Left cardiac atrium (tissue), 4 donors: ENCODE data around the gene OSM. TPM values are rescaled to one million over a fixed set of nuclear protein-coding genes. Genes with fewer than 3 reads are reported as not detected.

Experiments
- ATAC-seq, 2 donors: fragments of 200-7000 bp; cut with Tn5 transposase; one replicate each; pipeline ENCODE4 v1.9.1; 2020; ENCODE audit warnings: mild to moderate bottlenecking in 2 of 2, moderate library complexity in 2 of 2
- DNase-seq: peaks from one replicate; pipeline ENCODE4 v3.0.0-alpha.2; 2020
- intact Hi-C, 2 donors: fragments of 100-400 bp; cut with DNase I; formaldehyde crosslinking; loops; one replicate each; pipeline versions ENCODE4 v1.14.1 to v1.15.1; 2022 to 2023
- total RNA-seq, 2 donors: library from RNA; stranded (reverse); fragmentation: NEBNext Ultra II Directional; extraction: Animal tissue kit (Norgen Biotek cat#: 25700); gene quantifications; one replicate each; pipeline ENCODE4 v1.2.1, GENCODE V29; 2021
- donor health status: DM: no; HTN: yes; CAD: no.
- donor health status: DM: no; HTN: yes; CAD: no; lungs with severe emphysema.
- donor health status: DM: yes; HTN: yes; CAD: no.
- donor health status: Dilated cardiomyopathy.

Gene OSM
- total RNA-seq, 2 donors from 2014 or later, result 0.56 to 1.4 TPM

DNA sequence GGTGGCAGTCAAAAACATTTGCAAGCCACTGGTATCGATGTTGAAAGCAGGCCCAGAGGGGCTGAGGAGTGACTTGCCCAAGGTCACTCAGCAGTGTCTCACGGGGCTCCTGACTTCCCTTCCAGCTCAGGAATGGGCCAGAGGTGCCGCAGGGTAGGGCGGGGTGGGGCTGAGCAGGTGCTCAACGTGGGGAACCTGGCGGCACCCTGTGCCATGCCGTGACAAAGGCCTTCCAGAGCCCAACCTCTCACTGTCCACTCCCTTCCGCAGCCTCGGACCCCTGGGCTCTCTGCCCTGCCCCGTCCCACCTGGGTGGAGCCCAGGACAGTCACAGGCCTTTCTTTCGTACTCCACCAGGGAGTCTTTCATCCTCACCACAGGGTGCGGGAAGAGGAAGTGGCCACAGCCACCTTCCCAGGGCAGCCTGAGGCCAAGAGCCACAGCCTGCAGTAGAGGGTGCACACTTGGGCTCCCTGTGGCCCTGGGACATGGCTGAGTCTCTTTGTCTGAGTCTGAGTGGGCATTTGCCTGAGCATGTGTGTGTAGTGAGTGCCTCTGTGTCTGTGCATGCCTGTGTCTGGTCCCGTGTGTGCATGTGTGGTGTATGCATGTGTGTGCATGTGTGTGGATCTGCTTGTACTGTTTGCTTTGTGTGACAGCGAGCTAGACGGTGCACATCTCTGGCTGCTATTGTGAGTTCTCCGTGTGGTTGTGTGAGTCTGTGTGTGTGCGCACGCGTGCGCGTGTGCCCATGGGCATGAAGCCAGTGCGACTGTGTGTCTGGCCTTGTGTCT, 14.0 kb downstream of the OSM start:
- no peak for DNase-seq

DNA sequence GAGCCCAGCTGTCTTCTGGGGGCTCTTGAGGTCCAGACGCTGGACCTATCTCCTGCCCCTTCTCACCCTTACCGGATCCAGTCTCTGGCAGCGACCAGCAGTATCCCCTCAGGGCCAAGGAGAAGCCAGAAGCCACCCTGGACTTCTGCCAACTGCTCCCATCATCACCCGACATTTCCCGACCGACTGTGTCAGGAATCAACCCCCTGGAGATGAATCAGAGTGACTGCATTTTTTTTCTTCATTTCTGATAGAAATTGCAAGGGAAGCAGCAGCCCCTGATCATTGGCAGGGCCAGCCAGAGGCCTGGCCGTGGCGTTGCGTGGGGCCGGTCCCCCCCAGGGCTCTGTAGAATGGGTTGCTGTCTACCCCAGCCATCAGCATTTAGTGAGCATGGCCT, 14.9 kb downstream of the OSM start:
- peak; percentile 66 for DNase-seq
- intact Hi-C loops, result no loop called here
- ATAC-seq, result no peak

More for the DNA sequence above, 14.0 kb downstream of the OSM start:
- no peak for ATAC-seq
- intact Hi-C loops, result no loop called here

DNA sequence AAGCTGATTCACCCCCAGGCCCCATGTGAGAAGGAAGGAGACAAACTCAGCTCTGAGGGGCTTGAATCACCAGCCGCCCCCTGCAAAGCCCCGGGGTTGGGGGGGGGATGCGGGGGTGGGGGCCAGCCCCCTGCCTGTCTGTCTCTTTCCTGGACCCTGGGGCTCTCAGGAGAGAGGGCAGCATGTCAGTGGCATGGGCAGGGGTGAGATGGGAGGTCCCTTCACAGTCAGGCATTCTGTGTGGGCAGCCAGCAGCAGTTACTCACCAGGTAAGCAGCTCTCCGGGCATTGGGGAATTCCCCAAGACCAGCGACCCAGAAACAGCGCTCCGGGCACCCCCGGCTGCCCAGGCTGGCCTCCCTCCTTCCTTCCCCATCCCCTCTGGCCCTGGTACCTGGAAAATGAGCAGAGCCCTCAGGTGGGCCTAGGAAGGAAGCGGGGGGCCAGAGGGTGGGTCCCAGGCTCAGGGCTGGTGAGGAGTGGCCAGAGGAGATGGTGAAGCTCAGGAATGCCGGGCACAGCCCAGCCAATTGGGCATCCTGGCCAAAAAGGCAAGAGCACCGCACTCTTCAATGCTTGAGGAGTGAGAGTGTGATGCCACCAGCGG, 15.9 kb downstream of the OSM start:
- ATAC-seq (peak in 1 of 2 donors; percentile 47), DNase-seq (no peak)
- intact Hi-C loops, result no loop called here

DNA sequence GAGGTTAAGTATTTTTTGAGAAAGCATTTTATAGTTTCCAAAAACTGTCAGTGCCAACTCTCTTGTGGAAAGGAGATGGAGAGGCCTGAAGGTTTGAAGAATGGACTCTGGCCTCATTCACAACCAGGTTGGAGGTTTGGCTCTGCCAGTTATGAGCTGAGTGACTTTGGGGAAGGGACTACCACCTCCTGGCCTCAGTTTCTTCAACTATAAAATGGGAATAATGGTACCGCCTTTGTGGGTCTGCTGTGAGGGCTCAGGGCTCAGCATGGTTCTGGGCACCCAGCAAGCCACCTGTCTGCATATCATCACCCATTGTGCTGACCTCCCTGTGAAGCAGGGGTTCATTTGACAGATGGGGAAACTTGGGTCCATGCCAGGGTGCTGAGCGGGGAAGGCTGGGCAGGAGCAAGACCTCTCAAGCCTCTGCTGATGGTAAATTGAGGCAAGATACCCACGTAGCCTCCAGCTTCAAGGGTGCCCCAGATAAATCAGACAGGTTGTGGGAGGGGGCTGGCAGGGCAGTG, 16.5 kb downstream of the OSM start:
- ATAC-seq (no peak), DNase-seq (no peak)
- intact Hi-C loops, result no loop called here

- peak; percentile 85 for DNase-seq
- peak in 1 of 2 donors; percentile 44 for ATAC-seq
- intact Hi-C loops, result no loop called here
These were observed 17.3 kb downstream of the OSM start for GRCh38 chr22:30249049-30250038.

- ATAC-seq (no peak), DNase-seq (no peak)
- intact Hi-C loops, result no loop called here
These were observed 18.2 kb downstream of the OSM start for GRCh38 chr22:30248484-30248883.

DNA sequence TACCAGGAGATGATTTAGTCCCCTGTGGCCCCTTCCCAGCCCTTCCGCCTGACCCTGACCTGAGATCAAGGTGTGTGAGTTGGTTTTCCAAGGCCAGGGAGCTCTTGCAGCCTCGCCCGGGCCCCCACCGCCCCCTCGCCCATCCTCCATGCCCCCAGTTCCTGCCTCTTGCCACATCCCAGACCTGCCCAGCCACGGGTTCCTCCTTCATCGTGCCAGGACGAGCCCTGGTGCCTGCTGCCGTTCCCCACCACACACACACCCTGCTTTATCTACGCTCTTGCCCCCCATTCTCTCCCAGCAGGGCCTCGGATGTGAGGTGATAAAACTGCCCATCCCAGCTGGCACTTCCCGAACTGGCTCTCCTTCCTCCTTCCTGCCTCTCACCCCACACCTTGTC, 18.7 kb downstream of the OSM start:
- DNase-seq, result no peak
- intact Hi-C loops, result loop anchor here in 1 of 2 donors (2.0 kb wide), 1 partner anchor 39 kb away; no protein-coding TSS in a partner anchor
- no peak for ATAC-seq

DNA sequence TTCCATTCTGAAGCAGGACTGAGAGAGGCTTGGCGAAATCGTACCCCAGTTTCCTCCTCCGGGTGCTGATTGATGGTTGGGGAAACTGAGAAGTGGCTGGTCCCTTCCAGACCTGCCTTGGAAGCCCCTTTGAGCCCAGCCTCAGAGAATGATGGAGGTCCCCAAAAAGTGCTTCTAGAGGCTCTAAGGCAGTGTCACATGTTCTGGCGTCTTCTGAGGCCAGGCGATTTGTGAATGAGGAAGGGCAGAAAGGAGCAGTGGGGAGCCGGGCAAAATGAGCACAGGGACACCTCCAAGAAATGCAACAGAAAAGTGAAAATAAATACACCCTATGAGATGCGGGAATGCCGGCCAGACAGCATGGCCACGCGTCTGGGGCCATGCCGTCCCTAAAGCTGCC, 19.1 kb downstream of the OSM start:
- intact Hi-C loops, result loop anchor here in 1 of 2 donors (2.0 kb wide), 1 partner anchor 39 kb away; no protein-coding TSS in a partner anchor

DNA sequence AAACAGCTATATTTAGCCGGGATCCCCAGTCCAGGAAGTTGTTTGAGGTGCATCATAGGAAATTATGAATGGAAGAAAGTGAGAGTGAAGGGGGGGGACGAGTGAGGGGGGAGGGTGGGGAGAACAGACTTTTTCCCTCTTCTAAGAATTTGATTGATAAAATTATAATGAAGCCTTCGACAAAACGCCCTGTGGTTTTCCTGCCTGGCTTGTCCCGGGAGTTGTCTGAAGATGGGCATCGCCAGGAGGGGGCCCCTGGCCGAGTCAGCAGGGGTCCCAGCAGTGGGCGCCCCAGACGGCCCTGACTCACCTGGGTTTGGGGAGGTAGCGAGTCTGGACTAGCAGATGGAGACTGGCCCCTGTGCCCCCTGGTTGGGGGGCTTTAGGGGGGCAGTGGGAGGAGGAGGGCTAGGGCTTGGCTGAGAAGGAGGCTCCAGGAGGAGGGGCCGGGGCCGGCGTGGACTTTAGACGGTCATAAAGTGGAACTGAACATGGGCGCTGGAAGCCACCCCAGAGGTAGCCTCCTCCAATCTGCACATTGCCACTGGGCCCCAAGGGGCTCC, 19.8 kb downstream of the OSM start:
- intact Hi-C loops, result loop anchor here in 1 of 2 donors (2.0 kb wide), 1 partner anchor 38 kb away; no protein-coding TSS in a partner anchor
- DNase-seq, result no peak

More for the DNA sequence above, 19.1 kb downstream of the OSM start:
- no peak for DNase-seq
- no peak for ATAC-seq

DNA sequence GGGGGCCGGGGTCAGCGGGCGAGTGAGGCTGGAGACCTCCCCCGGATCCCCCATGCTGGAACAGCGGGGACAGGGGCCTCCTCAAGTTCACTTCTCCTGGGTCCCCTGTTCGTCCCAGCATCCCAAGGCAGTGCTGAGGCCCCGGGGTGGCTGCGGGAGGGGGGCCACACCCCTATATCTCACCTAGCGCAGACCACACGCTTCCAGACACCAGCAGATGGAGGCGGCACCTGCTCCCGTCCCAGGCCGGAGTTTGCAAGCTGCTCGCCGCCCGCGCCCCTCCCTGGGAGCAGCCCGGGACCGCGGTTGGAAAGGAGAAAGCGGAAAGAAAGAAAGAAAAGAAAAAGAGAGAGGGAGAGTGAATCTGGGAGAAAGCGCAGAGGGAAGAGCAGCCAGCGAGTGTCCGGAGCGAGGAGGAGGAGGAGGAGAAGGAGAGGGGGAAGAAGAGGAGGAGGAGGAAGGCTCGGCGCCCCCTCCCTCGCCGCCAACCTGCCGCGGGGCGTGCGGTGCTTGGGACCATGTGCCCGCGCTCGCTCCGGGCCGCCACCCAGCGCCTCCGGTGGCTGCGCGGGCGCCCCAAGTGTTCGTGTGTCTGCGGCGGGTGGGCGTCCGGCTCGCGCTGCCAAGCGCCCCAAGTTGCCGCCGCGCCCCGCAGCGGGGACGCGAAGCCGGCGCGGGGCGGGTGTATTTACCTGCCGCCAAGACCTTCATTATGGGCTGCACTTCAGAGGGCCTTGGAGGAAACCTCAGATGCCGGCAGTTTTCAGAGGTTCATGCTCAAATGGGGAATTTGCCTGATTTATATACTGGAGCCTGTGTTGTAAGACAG, 20.5 kb downstream of the OSM start, which contains the start of gene LIF:
LIF (minus strand) TSS at position 775 of the 829 bp plus-strand sequence; CDS start at position 711, 64 bp downstream.
- DNase-seq, result no peak
- intact Hi-C loops, result loop anchor here in 1 of 2 donors (2.0 kb wide), 1 partner anchor 37 kb away; no protein-coding TSS in a partner anchor
- peak; percentile 4 to 32 for ATAC-seq

More for the DNA sequence above, 19.8 kb downstream of the OSM start:
- ATAC-seq, result no peak

GRCh38 chr22:30245181-30245984, 21.3 kb downstream of the OSM start:
- DNase-seq, result no peak
- ATAC-seq, result no peak
- intact Hi-C loops, result no loop called here

DNA sequence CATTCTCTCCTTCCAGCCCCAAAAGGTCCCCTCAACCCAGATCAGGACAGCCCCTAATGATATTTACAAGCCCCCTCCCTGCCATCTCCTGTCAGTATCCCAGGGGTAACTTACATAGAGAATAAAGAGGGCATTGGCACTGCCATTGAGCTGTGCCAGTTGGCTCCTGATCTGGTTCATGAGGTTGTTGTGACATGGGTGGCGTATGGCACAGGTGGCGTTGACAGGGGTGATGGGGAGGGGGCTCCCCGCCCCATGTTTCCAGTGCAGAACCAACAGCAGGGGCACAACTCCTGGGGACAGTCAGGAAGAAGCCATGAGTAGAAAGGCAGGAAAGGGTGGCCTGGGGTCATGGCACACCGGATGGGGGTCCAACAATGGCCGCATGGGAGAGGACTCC, 22.0 kb downstream of the OSM start:
- DNase-seq, result no peak
- intact Hi-C loops, result no loop called here

DNA sequence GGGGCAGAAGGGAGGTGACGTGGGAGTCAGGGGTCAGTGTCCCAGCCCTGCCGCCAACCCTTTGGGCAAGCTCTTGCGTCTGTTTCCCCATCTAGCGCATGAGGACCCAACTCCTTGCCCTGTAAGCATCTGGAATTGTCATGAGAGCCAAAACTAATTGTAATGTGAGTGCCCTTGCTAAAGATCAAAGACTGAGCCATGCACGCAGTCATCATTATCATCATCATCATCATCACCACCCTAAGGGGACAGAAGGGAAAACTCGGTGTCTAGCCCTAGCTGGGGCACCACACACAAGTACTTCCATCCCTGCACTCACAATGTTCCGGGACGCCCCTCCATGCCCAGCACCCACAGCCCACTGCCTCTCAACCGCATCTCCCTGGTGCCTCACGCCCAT, 22.6 kb downstream of the OSM start:
- intact Hi-C loops, result no loop called here
- DNase-seq (no peak), ATAC-seq (no peak)

More for the DNA sequence above, 22.0 kb downstream of the OSM start:
- ATAC-seq, result no peak

- DNase-seq (no peak), ATAC-seq (no peak)
- intact Hi-C loops, result no loop called here
These were observed 23.0 kb downstream of the OSM start for GRCh38 chr22:30243661-30244060.

DNA sequence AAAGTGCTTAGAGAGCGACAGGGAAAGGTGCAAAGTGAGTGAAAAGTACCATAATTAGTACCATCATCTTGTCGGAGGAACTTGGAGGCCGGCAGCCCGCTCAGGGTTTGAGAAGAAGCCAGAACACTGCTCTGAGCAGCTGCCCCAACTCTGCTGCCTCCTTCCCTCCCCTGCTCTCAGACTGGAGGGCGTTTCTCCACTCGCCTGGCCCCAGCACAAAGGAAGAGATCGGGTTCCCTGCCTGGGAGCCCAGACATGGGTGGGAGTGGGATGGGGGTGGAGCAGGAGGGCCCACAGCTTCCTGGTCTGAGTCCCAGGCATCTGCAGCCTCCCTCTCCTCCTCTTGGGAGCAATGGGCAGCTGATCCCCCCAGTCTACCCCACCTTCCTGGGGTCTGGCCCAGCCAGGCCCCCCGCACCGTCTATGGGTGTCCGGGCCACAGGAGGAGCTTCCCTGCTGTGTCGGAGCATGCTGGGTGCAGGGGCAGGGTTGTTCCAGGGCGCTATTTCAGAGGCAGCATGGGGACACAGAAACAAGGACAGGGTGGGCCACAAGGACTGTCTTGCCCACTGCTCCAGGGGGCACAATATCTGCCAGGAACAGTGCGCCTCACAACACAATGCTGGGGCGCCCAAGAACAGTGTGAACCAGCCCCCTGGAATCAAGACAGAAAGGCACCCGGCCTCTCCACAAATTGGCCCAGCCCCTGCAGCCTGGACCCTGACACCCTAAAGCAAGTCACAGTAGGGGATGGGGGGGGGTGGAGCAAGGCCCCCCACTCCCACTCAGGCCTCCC, 24.9 kb downstream of the OSM start:
- DNase-seq, result no peak
- ATAC-seq, result peak in 1 of 2 donors; percentile 37
- intact Hi-C loops, result no loop called here
